A549 (cell line): Measurements from ENCODE around the gene PLEKHO1.

Experiments used
- EP300 ChIP-seq, 2 experiments: fragments of >200 bp; sonication (Bioruptor Twin); formaldehyde crosslinking; IDR thresholded peaks; 2 replicates in 1 of 2; 3 replicates in 1 of 2; pipeline ENCODE4 v1.6.1; 2016 to 2017
- MYC ChIP-seq: IDR thresholded peaks from 2 replicates; pipeline ENCODE4 v1.6.1; 2012; ENCODE audit warnings: mild to moderate bottlenecking, inconsistent platforms, low read length, improper control_type of control experiment, borderline replicate concordance
- RCOR1 ChIP-seq: fragments of 150-350 bp; IDR thresholded peaks from 2 replicates; pipeline ENCODE4 v1.6.1; 2014; ENCODE audit warnings: antibody characterized with exemption, low read length, low read depth
- TFCP2L1 ChIP-seq: fragments of 250-450 bp; sonication (Bioruptor Pico); IDR thresholded peaks from 2 replicates; pipeline ENCODE4 v1.5.0; 2021; ENCODE audit warnings: mild to moderate bottlenecking
- TF ChIP-seq, protein P1 (sequence below): fragments of >200 bp; sonication (Bioruptor Twin); formaldehyde crosslinking; IDR thresholded peaks from 3 replicates; pipeline ENCODE4 v1.5.1; 2016

GRCh38 chr1:150148837-150149270 lies 862 bp upstream of the PLEKHO1 start:
- TF ChIP-seq, protein P1, sequence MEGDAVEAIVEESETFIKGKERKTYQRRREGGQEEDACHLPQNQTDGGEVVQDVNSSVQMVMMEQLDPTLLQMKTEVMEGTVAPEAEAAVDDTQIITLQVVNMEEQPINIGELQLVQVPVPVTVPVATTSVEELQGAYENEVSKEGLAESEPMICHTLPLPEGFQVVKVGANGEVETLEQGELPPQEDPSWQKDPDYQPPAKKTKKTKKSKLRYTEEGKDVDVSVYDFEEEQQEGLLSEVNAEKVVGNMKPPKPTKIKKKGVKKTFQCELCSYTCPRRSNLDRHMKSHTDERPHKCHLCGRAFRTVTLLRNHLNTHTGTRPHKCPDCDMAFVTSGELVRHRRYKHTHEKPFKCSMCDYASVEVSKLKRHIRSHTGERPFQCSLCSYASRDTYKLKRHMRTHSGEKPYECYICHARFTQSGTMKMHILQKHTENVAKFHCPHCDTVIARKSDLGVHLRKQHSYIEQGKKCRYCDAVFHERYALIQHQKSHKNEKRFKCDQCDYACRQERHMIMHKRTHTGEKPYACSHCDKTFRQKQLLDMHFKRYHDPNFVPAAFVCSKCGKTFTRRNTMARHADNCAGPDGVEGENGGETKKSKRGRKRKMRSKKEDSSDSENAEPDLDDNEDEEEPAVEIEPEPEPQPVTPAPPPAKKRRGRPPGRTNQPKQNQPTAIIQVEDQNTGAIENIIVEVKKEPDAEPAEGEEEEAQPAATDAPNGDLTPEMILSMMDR = no peak
- TF ChIP-seq EP300 (IDR thresholded peaks at IDR 0.05) (no peak), MYC (no peak), RCOR1 (no peak), TFCP2L1 (no peak)
